ENCODE data around the gene NANS.
A peak's percentile ranks its signal among the peaks of the same experiment; 100 is the strongest.
"Not testable (repeated sequence)": the region's sequence is repeated elsewhere in the genome, so short reads cannot be mapped to it uniquely, and the experiment has no call there.

NANS gene

DNA sequence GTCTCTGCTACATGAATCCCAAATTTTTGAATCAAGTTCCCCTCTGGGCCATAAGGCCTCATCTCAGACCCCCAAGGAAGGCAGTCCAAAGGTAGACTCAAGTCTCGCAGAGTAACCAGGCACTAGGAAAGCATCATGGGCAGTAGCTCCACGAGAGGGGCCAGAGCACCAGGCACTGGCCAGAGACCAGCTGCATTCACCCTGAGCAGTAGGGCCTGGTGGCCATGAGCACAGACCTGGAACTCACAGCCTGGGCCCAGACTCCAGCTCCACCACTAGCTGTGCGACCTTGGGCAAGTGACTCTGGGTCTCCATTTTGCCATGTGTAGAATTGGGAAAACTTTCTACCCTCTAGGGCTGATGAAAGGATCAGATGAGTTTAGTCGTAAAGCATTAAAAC lies 28.5 kb downstream of the NANS start:
- no peaks in the 10 kb centered on the region for H3K9me3 ChIP-seq
- peaks cover 87% of the 10 kb centered on the region for H3K36me3 ChIP-seq
- peaks cover 0 to 9% of the 10 kb centered on the region in 2 experiments for H3K4me1 ChIP-seq (ENCODE audit: control insufficient read depth in 1 of 2, insufficient read depth in 1 of 2, low read depth in 1 of 2, low read length in 1 of 2)
- no peak overlapping the region for H3K27ac ChIP-seq
- TF ChIP-seq, protein P1, sequence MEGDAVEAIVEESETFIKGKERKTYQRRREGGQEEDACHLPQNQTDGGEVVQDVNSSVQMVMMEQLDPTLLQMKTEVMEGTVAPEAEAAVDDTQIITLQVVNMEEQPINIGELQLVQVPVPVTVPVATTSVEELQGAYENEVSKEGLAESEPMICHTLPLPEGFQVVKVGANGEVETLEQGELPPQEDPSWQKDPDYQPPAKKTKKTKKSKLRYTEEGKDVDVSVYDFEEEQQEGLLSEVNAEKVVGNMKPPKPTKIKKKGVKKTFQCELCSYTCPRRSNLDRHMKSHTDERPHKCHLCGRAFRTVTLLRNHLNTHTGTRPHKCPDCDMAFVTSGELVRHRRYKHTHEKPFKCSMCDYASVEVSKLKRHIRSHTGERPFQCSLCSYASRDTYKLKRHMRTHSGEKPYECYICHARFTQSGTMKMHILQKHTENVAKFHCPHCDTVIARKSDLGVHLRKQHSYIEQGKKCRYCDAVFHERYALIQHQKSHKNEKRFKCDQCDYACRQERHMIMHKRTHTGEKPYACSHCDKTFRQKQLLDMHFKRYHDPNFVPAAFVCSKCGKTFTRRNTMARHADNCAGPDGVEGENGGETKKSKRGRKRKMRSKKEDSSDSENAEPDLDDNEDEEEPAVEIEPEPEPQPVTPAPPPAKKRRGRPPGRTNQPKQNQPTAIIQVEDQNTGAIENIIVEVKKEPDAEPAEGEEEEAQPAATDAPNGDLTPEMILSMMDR (IDR thresholded peaks at IDR 0.05) = no peak
- H3K4me3 ChIP-seq (ENCODE audit: low read depth in 1 of 2, low read length in 1 of 2) = no peak overlapping the region
- no peaks in the 10 kb centered on the region for H3K27me3 ChIP-seq

DNA sequence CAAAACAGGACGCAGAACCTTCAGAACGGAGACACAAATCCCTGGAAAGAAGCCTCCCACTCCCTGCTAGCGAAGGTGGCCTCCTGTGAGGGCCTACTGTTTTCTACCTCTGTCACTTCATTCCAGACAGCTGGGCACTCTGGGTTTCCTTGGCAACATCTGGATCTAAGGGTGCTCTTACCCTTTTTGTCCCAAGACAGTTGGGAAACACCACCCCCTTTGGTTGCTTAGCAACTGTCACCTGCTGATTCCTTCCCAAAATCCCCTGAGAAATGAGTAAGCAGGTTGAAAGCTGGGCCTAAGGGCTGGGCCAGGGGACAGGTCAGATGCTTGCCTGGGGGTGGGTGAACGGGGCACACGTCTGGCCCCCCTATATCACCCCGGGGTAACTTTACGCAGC lies 29.4 kb downstream of the NANS start:
- H3K27me3 ChIP-seq = no peaks in the 10 kb centered on the region
- TF ChIP-seq, protein P1 (IDR thresholded peaks at IDR 0.05) = no peak
- no peak overlapping the region for H3K27ac ChIP-seq
- H3K9me3 ChIP-seq = no peaks in the 10 kb centered on the region
- H3K4me1 ChIP-seq (ENCODE audit: control insufficient read depth in 1 of 2, insufficient read depth in 1 of 2, low read depth in 1 of 2, low read length in 1 of 2) = peaks cover 0 to 9% of the 10 kb centered on the region in 2 experiments
- no peak overlapping the region for H3K4me3 ChIP-seq (ENCODE audit: low read depth in 1 of 2, low read length in 1 of 2)
- H3K36me3 ChIP-seq = peaks cover 83% of the 10 kb centered on the region

DNA sequence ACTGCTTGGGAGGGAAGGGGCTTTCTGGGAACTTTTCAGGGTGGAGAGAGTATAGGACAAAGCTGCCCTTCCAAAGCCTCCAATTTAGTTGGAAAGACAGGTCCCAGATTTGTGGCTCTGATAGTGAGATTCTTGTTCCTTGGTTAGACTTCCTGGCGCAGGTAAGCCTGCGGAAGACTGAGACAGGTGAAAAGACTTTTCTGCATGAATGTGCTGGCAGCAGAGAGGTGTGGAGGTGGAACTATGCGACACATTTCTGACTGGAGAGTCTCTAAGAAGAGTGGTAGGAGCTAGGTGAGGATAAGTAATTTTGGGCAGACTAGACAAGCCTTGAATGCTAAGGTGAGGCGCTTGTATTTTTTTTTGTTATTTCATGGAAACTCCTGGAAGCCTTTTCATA lies 29.9 kb downstream of the NANS start:
- TF ChIP-seq, protein P1 (IDR thresholded peaks at IDR 0.05) = no peak
- H3K9me3 ChIP-seq = no peaks in the 10 kb centered on the region
- H3K27me3 ChIP-seq = no peaks in the 10 kb centered on the region
- peaks cover 82% of the 10 kb centered on the region for H3K36me3 ChIP-seq
- H3K4me3 ChIP-seq (ENCODE audit: low read depth in 1 of 2, low read length in 1 of 2) = no peak overlapping the region
- H3K27ac ChIP-seq = no peak overlapping the region
- peaks cover 0 to 7% of the 10 kb centered on the region in 2 experiments for H3K4me1 ChIP-seq (ENCODE audit: control insufficient read depth in 1 of 2, insufficient read depth in 1 of 2, low read depth in 1 of 2, low read length in 1 of 2)

DNA sequence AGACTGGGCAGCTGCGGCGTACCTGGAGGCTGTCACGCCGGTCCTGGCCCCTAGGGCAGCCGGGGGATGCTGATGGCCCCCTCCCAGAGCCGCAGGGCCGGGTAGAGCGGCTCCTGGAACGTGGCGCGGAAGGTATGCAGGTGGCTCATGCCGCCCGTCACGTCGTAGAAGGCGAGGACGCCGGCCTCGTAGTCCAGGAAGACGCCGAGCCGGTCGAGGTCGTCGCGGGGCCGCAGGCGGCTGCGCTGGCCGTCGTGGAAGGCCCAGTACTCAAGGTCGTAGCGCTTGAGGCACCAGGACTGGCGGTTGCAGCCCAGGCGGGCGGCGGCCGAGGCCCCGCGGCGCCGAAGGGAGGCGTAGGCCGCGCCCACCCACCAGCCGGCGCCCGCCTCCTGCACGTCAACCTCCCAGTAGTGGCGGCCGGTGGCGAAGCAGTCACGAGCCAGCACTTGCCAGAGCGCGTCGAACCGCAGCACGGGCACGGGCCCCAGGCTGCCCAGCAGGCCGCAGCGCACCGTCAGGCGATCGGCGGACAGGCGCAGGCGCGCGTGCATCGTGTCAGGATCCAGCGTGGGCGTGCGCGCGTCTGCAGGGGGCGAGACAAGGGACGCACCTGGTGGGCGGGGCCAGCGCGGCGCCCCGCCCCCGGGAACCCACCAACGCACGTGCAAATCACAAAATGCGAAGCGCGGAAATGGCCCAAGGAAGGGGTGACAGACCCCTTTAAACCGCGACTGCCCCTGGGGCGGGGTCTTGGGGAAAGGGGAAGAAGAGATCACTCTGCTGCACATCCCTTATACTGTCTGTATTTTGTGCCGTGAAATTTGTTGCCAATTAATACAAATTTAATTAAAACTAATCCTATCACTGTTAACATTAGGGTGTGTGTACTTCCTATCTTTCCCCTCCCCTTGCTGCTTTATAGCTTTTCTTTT lies 31.2 kb downstream of the NANS start:
- TF ChIP-seq, protein P1 (IDR thresholded peaks at IDR 0.05) = no peak
- Histone ChIP-seq H3K27me3 (no peaks in the 10 kb centered on the region), H3K4me1 (ENCODE audit: control insufficient read depth in 1 of 2, insufficient read depth in 1 of 2, low read depth in 1 of 2, low read length in 1 of 2) (peaks cover 6 to 7% of the 10 kb centered on the region in 2 experiments), H3K4me3 (ENCODE audit: low read depth in 1 of 2, low read length in 1 of 2) (peak overlapping the region; percentile 44 to 48), H3K27ac (no peak overlapping the region), H3K36me3 (peaks cover 70% of the 10 kb centered on the region), H3K9me3 (no peaks in the 10 kb centered on the region)

DNA sequence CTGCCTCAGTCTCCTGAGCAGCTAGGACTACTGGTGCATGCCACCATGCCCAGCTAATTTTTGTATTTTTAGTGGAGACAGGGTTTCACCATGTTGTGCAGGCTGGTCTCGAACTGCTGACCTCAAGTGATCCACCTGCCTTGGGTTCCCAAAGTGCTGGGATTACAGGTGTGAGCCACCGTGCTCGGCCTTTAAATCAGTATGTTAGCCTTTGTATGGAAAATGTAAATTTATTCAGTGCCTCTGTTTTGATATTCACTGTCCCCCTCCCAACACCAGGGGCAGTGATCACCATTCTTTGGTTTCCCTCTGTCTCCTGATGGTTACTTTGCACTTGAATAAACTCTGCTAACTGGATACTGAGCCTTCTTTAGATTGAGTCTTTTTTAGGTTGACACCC lies 34.1 kb downstream of the NANS start:
- H3K36me3 ChIP-seq = peaks cover 61% of the 10 kb centered on the region
- not testable (repeated sequence) for H3K4me3 ChIP-seq (ENCODE audit: low read depth in 1 of 2, low read length in 1 of 2); H3K9me3 ChIP-seq; H3K4me1 ChIP-seq (ENCODE audit: control insufficient read depth in 1 of 2, insufficient read depth in 1 of 2, low read depth in 1 of 2, low read length in 1 of 2); H3K27me3 ChIP-seq; H3K27ac ChIP-seq

All from neutrophil (primary cell).